ENCODE data around the gene NIP7. TPM values are rescaled to one million over a fixed set of nuclear protein-coding genes. Genes with fewer than 3 reads are reported as not detected.

Gene NIP7
- total and polyA plus RNA-seq, 2 donors (not counting 3 experiments of a cell fraction or from before 2014, with no cell fraction given) = 8.8 to 46.8 TPM

DNA sequence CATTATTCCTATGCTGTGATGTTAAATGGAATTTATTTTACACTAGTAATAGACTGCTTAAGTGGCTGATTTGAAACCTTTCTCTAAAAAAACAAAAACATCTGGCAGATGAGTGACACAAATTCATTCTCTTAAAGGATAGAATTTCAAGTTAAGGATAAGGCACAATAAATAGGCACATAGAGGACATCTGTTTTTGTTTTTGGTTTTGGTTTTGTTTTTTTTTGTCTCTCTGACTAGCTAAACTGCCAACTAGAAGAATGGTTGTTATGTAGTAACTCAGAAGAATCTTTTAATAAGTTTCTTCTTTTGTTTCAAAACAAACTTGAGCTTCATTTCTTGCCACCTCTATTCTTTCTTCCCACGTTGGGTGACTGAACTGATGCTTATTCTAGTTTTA, 33.5 kb upstream of the NIP7 start:
- POLR2A ChIA-PET = no interaction called here
- H3K27me3 ChIP-seq (ENCODE audit: control insufficient read depth in 2 of 2, insufficient read depth in 2 of 2, low read length in 2 of 2) = no peaks in the 10 kb centered on the region
- H3K36me3 ChIP-seq (ENCODE audit: control insufficient read depth in 2 of 2, extremely low read depth in 1 of 2, insufficient read depth in 2 of 2, low read length in 2 of 2) = peaks cover 2 to 3% of the 10 kb centered on the region in 2 experiments
- CTCF ChIA-PET = no interaction called here
- H2AFZ ChIP-seq (ENCODE audit: low read depth, low read length) = no peak overlapping the region
- no peaks in the 10 kb centered on the region for H4K20me1 ChIP-seq (replicated peaks; ENCODE audit: control insufficient read depth, extremely low read depth, insufficient read depth, low read length)
- peaks cover 15% of the 10 kb centered on the region for H3K4me1 ChIP-seq (ENCODE audit: control insufficient read depth, extremely low read depth, insufficient read depth, low read length)
- no TSS peak for BruUV-seq (replicated peaks)
- FAIRE-seq = no peak
- dilution Hi-C loops (cut with MboI; ENCODE audit: extremely low pct_ligation_motif_present, low sequenced_read_pairs) = no loop called here
- no peaks in the 10 kb centered on the region for H3K79me2 ChIP-seq (ENCODE audit: control insufficient read depth, insufficient read depth, low read length)
- H3K4me3 ChIP-seq (replicated peaks in 1 of 3; ENCODE audit: insufficient read depth in 1 of 3, low read depth in 1 of 3, low read length in 3 of 3) = no peak overlapping the region
- no peak overlapping the region for H3K4me2 ChIP-seq (ENCODE audit: insufficient read depth, low read length)
- H3K9ac ChIP-seq (replicated peaks; ENCODE audit: extremely low read depth, insufficient read depth, low read length) = no peak overlapping the region
- no peak for DNase-seq (ENCODE audit: low read depth, low spot score)
- intact Hi-C loops (cut with micrococcal nuclease) = no loop called here
- no peaks in the 10 kb centered on the region for H3K9me3 ChIP-seq (replicated peaks; ENCODE audit: control insufficient read depth, insufficient read depth, low read length)
- no peak overlapping the region for H3K27ac ChIP-seq (ENCODE audit: insufficient read depth, low read depth, low read length)
- H3K9me1 ChIP-seq (replicated peaks; ENCODE audit: control insufficient read depth, extremely low read depth, insufficient read depth, low read length) = no peaks in the 10 kb centered on the region
- TF ChIP-seq POLR2AphosphoS5 (IDR thresholded peaks at IDR 0.05; ENCODE audit: insufficient read depth, low read depth, low read length) = no peak
- TF ChIP-seq FOS (IDR thresholded peaks at IDR 0.05; ENCODE audit: borderline replicate concordance, insufficient read depth, low read length) = no peak
- TF ChIP-seq, protein P1, sequence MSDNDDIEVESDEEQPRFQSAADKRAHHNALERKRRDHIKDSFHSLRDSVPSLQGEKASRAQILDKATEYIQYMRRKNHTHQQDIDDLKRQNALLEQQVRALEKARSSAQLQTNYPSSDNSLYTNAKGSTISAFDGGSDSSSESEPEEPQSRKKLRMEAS (IDR thresholded peaks at IDR 0.05; ENCODE audit: insufficient read depth, insufficient read length) = no peak
- TF ChIP-seq EZH2 (IDR thresholded peaks at IDR 0.05; ENCODE audit: borderline replicate concordance, low read depth, low read length, severe bottlenecking) = no peak
- no peak for TF ChIP-seq MYC (IDR thresholded peaks at IDR 0.05; ENCODE audit: low read depth, low read length)
- TF ChIP-seq JUN (IDR thresholded peaks at IDR 0.05; ENCODE audit: borderline replicate concordance, insufficient read depth, insufficient read length, low read depth) = no peak
- TF ChIP-seq, protein P2, sequence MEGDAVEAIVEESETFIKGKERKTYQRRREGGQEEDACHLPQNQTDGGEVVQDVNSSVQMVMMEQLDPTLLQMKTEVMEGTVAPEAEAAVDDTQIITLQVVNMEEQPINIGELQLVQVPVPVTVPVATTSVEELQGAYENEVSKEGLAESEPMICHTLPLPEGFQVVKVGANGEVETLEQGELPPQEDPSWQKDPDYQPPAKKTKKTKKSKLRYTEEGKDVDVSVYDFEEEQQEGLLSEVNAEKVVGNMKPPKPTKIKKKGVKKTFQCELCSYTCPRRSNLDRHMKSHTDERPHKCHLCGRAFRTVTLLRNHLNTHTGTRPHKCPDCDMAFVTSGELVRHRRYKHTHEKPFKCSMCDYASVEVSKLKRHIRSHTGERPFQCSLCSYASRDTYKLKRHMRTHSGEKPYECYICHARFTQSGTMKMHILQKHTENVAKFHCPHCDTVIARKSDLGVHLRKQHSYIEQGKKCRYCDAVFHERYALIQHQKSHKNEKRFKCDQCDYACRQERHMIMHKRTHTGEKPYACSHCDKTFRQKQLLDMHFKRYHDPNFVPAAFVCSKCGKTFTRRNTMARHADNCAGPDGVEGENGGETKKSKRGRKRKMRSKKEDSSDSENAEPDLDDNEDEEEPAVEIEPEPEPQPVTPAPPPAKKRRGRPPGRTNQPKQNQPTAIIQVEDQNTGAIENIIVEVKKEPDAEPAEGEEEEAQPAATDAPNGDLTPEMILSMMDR (IDR thresholded peaks at IDR 0.05; ENCODE audit: extremely low read depth in 1 of 2, insufficient read depth in 1 of 2, low read depth in 1 of 2, low read length in 2 of 2) = no peak
- no peak for TF ChIP-seq POLR2A (IDR thresholded peaks at IDR 0.05; ENCODE audit: low read depth, low read length)
- TF ChIP-seq GATA2 (IDR thresholded peaks at IDR 0.05; ENCODE audit: insufficient read depth, insufficient read length, low read depth, low read length) = no peak
